Activated T-cell treated with anti-CD3 and anti-CD28 coated beads, Interleukin-2, amount 50 U/mL, for 1 hour (primary cell): ENCODE measurements around the gene SLC45A1.
A peak's percentile ranks its signal among the peaks of the same experiment; 100 is the strongest.

ENCODE experiments used
- DNase-seq: peaks from one replicate; pipeline ENCODE4 v3.0.0-alpha.2; 2020

The SLC45A1 gene

GRCh38 chr1:8338526-8339202 lies 20.8 kb downstream of the SLC45A1 start:
- no peak for DNase-seq

GRCh38 chr1:8339203-8339600 lies 21.3 kb downstream of the SLC45A1 start:
- no peak for DNase-seq

GRCh38 chr1:8340448-8340847 lies 22.5 kb downstream of the SLC45A1 start:
- DNase-seq, result no peak

- DNase-seq, result no peak
These were observed 24.4 kb downstream of the SLC45A1 start for GRCh38 chr1:8342325-8342724.

GRCh38 chr1:8343044-8343443 lies 25.1 kb downstream of the SLC45A1 start:
- no peak for DNase-seq

- DNase-seq, result no peak
These were observed 25.6 kb downstream of the SLC45A1 start for GRCh38 chr1:8343464-8344001.

GRCh38 chr1:8344893-8345507 lies 27.1 kb downstream of the SLC45A1 start:
- no peak for DNase-seq

GRCh38 chr1:8345621-8346415 lies 27.9 kb downstream of the SLC45A1 start:
- no peak for DNase-seq

- no peak for DNase-seq
These were observed 29.7 kb downstream of the SLC45A1 start for GRCh38 chr1:8347635-8348034.

- no peak for DNase-seq
These were observed 30.3 kb downstream of the SLC45A1 start for GRCh38 chr1:8348047-8348776.

GRCh38 chr1:8348777-8349472 lies 31.0 kb downstream of the SLC45A1 start:
- DNase-seq, result peak; percentile 79

- DNase-seq, result no peak
These were observed 31.6 kb downstream of the SLC45A1 start for GRCh38 chr1:8349473-8349865.

GRCh38 chr1:8349961-8350360 lies 32.0 kb downstream of the SLC45A1 start:
- DNase-seq, result no peak

GRCh38 chr1:8350914-8351684 lies 33.2 kb downstream of the SLC45A1 start:
- no peak for DNase-seq

- peak; percentile 35 for DNase-seq
These were observed 34.0 kb downstream of the SLC45A1 start for GRCh38 chr1:8351693-8352470.

- DNase-seq, result no peak
These were observed 34.5 kb downstream of the SLC45A1 start for GRCh38 chr1:8352471-8352845.

GRCh38 chr1:8352886-8353785 lies 35.2 kb downstream of the SLC45A1 start:
- no peak for DNase-seq

- no peak for DNase-seq
These were observed 36.1 kb downstream of the SLC45A1 start for GRCh38 chr1:8354038-8354437.

GRCh38 chr1:8355439-8356255 lies 37.7 kb downstream of the SLC45A1 start:
- no peak for DNase-seq
